NB4 (cell line): Measurements from ENCODE around the gene KAZALD1.

Experiments used
- DNase-seq: peaks from one replicate; pipeline ENCODE4 v3.0.0; 2010; ENCODE audit warnings: low read depth
- H3K4me3 ChIP-seq: one replicate; pipeline ENCODE4 v1.5.1; 2011; ENCODE audit warnings: mild to moderate bottlenecking, low read depth, low read length, moderate library complexity
- MYC ChIP-seq: IDR thresholded peaks from 2 replicates; pipeline ENCODE4 v1.6.1; 2011; ENCODE audit warnings: low read depth, low read length
- POLR2A ChIP-seq: IDR thresholded peaks from 2 replicates; pipeline ENCODE4 v1.6.1; 2011; ENCODE audit warnings: mild to moderate bottlenecking; ENCODE audit not compliant: insufficient read length; ENCODE audit errors: extremely low read depth
- TF ChIP-seq, protein P1 (sequence below): IDR thresholded peaks from one replicate; pipeline ENCODE4 v1.5.1; 2012; ENCODE audit warnings: low read depth, low read length
- TF ChIP-seq, protein P2 (sequence below): IDR thresholded peaks from 2 replicates; pipeline ENCODE4 v1.6.1; 2011; ENCODE audit warnings: low read depth, low read length

KAZALD1 gene

DNA sequence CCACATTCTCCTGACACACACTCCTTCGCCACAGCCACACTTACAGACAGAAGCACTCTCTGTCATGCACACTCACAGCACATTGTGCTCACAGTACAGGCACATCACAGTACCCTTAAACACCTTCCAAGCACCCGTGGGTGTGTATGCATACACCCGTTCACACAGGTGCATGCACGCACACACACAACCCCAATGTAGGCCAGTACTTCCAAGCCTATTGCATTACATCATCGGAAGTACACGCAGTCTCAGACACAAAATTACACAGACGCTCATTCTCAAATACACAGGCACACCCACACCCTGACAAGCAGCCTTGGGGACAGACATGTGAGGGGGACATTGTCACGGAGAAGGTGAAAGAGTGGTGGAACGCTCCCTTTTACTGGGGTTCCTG lies 11.1 kb downstream of the KAZALD1 start:
- no peak overlapping the region for H3K4me3 ChIP-seq
- DNase-seq, result no peak
- TF ChIP-seq, protein P1, sequence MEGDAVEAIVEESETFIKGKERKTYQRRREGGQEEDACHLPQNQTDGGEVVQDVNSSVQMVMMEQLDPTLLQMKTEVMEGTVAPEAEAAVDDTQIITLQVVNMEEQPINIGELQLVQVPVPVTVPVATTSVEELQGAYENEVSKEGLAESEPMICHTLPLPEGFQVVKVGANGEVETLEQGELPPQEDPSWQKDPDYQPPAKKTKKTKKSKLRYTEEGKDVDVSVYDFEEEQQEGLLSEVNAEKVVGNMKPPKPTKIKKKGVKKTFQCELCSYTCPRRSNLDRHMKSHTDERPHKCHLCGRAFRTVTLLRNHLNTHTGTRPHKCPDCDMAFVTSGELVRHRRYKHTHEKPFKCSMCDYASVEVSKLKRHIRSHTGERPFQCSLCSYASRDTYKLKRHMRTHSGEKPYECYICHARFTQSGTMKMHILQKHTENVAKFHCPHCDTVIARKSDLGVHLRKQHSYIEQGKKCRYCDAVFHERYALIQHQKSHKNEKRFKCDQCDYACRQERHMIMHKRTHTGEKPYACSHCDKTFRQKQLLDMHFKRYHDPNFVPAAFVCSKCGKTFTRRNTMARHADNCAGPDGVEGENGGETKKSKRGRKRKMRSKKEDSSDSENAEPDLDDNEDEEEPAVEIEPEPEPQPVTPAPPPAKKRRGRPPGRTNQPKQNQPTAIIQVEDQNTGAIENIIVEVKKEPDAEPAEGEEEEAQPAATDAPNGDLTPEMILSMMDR, result no peak
- TF ChIP-seq, protein P2, sequence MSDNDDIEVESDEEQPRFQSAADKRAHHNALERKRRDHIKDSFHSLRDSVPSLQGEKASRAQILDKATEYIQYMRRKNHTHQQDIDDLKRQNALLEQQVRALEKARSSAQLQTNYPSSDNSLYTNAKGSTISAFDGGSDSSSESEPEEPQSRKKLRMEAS, result no peak

DNA sequence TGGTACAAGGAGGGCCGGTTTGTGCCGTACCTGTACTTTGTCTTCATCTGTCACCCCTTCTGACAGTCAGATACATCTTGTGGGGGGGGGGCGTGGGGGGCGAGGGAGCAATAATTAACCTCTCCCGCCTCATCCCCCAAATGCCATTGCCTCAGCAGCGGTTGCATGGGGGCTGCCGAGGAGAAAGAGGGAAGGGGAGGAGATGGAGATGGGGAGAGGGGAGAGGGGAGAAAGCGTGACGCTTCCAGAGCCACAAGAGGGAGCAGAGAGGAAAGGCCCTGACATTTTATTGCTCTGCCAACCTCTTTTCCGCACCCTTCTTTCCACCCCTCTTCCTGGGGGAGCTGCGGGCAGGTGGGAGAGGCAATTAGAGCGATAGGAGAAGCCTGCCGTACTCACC lies 11.8 kb downstream of the KAZALD1 start:
- DNase-seq, result no peak
- H3K4me3 ChIP-seq, result no peak overlapping the region
- TF ChIP-seq, protein P2, result no peak

DNA sequence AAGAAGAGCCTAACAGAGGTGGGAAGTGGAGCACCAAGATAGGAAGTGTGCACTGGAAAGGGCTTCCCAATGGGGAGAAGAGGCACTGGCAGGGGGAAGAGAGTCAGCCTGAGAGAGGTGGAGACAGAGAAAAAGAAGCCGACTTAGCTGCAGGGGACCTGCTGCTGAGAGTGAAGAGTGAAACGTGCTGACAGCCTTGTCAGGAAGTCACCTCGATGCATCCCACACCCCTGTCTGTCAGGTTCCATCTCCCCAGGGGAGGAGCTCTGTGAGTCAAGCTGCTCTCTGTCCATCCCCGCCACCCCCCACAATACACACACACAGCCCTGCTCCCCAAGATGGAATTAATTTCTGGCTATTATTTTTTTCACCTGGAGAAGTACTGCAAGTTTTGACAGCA lies 14.0 kb downstream of the KAZALD1 start:
- TF ChIP-seq POLR2A, result no peak
- TF ChIP-seq MYC, result no peak
- TF ChIP-seq, protein P1, result no peak
- TF ChIP-seq, protein P2, result no peak
- DNase-seq, result no peak

DNA sequence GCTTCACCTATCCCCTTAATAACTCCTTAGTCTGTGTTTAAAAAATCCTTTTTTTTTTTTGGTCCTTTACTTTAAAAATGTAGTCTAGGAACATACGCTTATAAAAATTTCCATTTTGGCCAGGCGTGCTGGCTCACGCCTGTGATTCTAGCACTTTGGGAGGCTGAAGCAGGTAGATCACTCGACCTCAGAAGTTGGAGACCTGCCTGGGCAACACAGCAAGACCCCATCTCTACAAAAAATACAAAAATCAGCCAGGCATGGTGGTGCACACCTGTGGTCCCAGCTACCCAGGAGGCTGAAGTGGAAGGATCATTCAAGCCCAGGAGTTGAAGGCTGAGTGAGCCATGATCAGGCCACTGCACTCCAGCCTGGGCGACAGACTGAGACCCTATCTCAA lies 14.8 kb downstream of the KAZALD1 start:
- TF ChIP-seq MYC, result no peak
- TF ChIP-seq, protein P2, result no peak
- no peak for TF ChIP-seq POLR2A
- TF ChIP-seq, protein P1, result no peak
- no peak overlapping the region for H3K4me3 ChIP-seq
- DNase-seq, result no peak

More for the DNA sequence above, 14.0 kb downstream of the KAZALD1 start:
- H3K4me3 ChIP-seq, result no peak overlapping the region

DNA sequence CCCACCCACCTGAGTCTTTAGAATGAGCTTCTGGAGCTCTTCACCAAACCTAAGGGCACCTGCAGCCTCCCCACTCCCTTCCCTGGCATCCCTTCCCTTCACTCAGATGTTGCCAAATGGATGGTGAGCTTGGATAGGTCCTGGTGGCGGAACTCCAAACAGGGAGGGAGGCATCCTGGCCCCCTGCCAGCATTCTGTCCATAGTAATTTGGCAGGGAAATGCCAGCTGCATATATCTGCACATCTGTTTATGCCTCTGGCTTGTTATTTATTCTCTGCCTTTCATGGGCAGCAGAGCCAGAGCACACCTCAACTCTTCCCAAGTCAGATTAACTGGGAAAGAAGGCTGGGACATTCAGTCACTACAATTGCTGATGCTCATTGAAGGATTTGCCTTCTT lies 18.1 kb downstream of the KAZALD1 start:
- TF ChIP-seq, protein P1, result no peak
- TF ChIP-seq, protein P2, result no peak
- no peak for TF ChIP-seq POLR2A
- TF ChIP-seq MYC, result no peak
- H3K4me3 ChIP-seq, result no peak overlapping the region
- DNase-seq, result no peak

DNA sequence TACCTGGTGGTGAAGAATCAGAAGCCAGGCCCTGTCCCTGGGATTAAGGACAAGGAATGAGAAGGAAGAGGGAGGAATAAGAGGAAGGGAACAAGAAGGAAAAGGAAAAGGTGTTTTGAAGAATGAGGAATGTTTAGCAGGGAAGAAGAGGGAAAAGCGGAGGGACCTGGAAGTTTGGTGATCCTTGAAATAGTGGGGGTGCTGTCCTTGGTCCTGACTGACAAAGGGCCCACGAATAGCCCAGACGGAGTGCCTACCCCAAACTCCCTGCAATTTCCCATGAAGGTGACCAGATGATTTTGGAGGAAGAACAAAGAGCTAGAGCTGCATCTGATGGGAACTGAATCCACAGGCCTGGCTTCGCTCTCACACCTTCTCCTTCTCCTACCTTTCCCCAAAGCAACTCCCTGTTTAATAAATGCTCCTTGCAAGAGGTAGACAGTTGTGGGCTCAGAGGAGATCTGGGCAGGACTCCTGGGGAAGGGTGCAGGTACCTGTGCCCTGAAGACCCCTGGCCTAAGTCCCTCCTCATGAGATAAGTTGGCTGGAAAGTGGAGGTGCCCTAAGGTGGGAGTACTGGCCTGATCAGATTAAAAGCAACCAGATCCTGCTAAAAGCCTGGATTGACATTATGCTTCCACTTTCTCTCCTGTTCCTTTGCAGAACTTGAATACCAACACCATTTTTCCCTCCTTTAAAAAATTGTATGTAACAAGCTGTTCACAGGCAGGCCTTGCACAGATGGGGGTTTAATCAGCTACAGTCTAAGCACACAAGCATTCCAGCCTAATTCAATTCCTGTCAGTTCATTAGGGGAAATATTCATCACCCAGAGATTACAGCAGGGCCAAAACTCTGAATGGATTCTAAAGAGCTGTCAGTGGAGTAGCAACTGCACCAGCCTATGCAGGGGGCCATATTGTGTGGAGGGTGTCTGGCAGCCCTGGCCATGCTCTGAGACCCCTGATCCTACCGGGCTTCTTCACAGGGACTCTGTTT lies 19.4 kb downstream of the KAZALD1 start:
- DNase-seq, result no peak
- H3K4me3 ChIP-seq, result no peak overlapping the region

More for the DNA sequence above, 19.4 kb downstream of the KAZALD1 start:
- TF ChIP-seq, protein P2, result no peak
- TF ChIP-seq MYC, result no peak
- TF ChIP-seq, protein P1, result no peak
- no peak for TF ChIP-seq POLR2A
